Measurements from ENCODE around the gene FGFR4. TPM values are rescaled to one million over a fixed set of nuclear protein-coding genes. Genes with fewer than 3 reads are reported as not detected.

FGFR4 gene
- total RNA-seq, 1 donor from 2014 or later: 1.1 TPM

GRCh38 chr5:177123789-177124485 lies 37.2 kb downstream of the FGFR4 start:
- no peak for DNase-seq (ENCODE audit: low spot score)
- H3K4me1 Mint-ChIP-seq (ENCODE audit: low read depth): peaks cover 5% of the 10 kb centered on the region
- no peak overlapping the region for H3K4me3 Mint-ChIP-seq (ENCODE audit: unreplicated experiment)
- no peaks in the 10 kb centered on the region for H3K36me3 Mint-ChIP-seq (ENCODE audit: low read depth)
- TF ChIP-seq, protein P1, sequence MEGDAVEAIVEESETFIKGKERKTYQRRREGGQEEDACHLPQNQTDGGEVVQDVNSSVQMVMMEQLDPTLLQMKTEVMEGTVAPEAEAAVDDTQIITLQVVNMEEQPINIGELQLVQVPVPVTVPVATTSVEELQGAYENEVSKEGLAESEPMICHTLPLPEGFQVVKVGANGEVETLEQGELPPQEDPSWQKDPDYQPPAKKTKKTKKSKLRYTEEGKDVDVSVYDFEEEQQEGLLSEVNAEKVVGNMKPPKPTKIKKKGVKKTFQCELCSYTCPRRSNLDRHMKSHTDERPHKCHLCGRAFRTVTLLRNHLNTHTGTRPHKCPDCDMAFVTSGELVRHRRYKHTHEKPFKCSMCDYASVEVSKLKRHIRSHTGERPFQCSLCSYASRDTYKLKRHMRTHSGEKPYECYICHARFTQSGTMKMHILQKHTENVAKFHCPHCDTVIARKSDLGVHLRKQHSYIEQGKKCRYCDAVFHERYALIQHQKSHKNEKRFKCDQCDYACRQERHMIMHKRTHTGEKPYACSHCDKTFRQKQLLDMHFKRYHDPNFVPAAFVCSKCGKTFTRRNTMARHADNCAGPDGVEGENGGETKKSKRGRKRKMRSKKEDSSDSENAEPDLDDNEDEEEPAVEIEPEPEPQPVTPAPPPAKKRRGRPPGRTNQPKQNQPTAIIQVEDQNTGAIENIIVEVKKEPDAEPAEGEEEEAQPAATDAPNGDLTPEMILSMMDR (IDR thresholded peaks at IDR 0.05): no peak
- no peaks in the 10 kb centered on the region for H3K27me3 Mint-ChIP-seq (ENCODE audit: low read depth)
- no peak overlapping the region for H3K27ac Mint-ChIP-seq (ENCODE audit: unreplicated experiment)
- no peaks in the 10 kb centered on the region for H3K9me3 Mint-ChIP-seq (ENCODE audit: low read depth)

DNA sequence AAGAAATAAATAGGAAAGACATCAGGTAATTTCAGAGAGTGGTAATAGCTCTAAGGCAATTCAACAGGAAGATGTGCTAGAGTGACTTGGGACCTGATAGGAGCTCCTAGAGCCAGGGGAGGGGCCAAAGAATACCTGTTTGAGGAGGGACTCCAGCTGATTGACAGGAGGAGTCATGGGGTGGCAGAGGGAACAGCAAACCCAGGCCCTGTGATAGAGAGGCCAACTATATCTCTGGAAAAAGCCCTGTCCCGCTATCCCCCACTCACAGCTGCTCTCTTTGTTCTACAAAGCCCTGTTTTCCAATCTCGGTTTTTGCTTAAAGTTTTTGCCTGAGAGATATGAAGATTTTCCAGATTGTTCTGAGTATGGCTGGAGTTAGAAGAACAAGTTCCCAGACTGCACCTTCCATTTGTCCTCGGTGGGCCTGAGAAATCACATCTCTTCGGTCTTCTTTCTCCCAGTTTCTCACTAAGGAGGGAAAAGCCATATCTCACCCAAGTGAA lies 37.8 kb downstream of the FGFR4 start:
- Mint-ChIP-seq H3K9me3 (ENCODE audit: low read depth) (no peaks in the 10 kb centered on the region), H3K27me3 (ENCODE audit: low read depth) (no peaks in the 10 kb centered on the region), H3K4me1 (ENCODE audit: low read depth) (peaks cover 5% of the 10 kb centered on the region), H3K4me3 (ENCODE audit: unreplicated experiment) (no peak overlapping the region), H3K36me3 (ENCODE audit: low read depth) (no peaks in the 10 kb centered on the region), H3K27ac (ENCODE audit: unreplicated experiment) (no peak overlapping the region)
- no peak for DNase-seq (ENCODE audit: low spot score)
- TF ChIP-seq, protein P1 (IDR thresholded peaks at IDR 0.05): no peak

DNA sequence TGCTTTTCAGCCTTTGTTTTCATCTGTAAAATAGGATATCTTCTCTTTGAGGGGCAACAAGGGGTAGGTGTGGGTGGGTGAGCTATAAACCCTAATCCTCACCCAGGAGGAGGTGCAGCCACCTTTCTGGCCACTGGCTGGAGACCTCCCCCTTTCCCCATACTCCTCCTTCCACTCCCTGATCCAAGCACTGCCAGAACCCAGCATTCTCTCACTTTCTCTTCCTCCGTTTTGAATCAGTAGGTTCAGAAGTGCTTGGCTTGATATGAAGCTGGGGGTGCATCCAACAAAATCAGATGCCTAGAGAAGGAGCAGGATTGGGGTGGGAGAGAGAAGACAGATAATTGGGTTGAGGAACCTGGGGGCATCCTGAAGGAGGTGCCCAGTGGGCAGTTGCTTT lies 40.1 kb downstream of the FGFR4 start:
- H3K4me1 Mint-ChIP-seq (ENCODE audit: low read depth): peaks cover 18% of the 10 kb centered on the region
- H3K36me3 Mint-ChIP-seq (ENCODE audit: low read depth): no peaks in the 10 kb centered on the region
- H3K4me3 Mint-ChIP-seq (ENCODE audit: unreplicated experiment): no peak overlapping the region
- no peak overlapping the region for H3K27ac Mint-ChIP-seq (ENCODE audit: unreplicated experiment)
- H3K9me3 Mint-ChIP-seq (ENCODE audit: low read depth): no peaks in the 10 kb centered on the region
- TF ChIP-seq, protein P1 (IDR thresholded peaks at IDR 0.05): no peak
- DNase-seq (ENCODE audit: low spot score): no peak
- H3K27me3 Mint-ChIP-seq (ENCODE audit: low read depth): no peaks in the 10 kb centered on the region

GRCh38 chr5:177128551-177128981 lies 41.9 kb downstream of the FGFR4 start:
- Mint-ChIP-seq H3K4me1 (ENCODE audit: low read depth) (peaks cover 18% of the 10 kb centered on the region), H3K27ac (ENCODE audit: unreplicated experiment) (peak overlapping the region; percentile 36), H3K9me3 (ENCODE audit: low read depth) (no peaks in the 10 kb centered on the region), H3K27me3 (ENCODE audit: low read depth) (no peaks in the 10 kb centered on the region), H3K4me3 (ENCODE audit: unreplicated experiment) (no peak overlapping the region), H3K36me3 (ENCODE audit: low read depth) (no peaks in the 10 kb centered on the region)
- TF ChIP-seq, protein P1 (IDR thresholded peaks at IDR 0.05): no peak
- DNase-seq (ENCODE audit: low spot score): peak; percentile 38

GRCh38 chr5:177130211-177131018 lies 43.7 kb downstream of the FGFR4 start:
- TF ChIP-seq, protein P1 (IDR thresholded peaks at IDR 0.05): no peak
- Mint-ChIP-seq H3K36me3 (ENCODE audit: low read depth) (peaks cover 5% of the 10 kb centered on the region), H3K4me1 (ENCODE audit: low read depth) (peaks cover 28% of the 10 kb centered on the region), H3K27me3 (ENCODE audit: low read depth) (no peaks in the 10 kb centered on the region), H3K4me3 (ENCODE audit: unreplicated experiment) (no peak overlapping the region), H3K9me3 (ENCODE audit: low read depth) (no peaks in the 10 kb centered on the region), H3K27ac (ENCODE audit: unreplicated experiment) (peak overlapping the region; percentile 8)
- DNase-seq (ENCODE audit: low spot score): peak; percentile 30
